Heart left ventricle (tissue), 16 donors: Measurements from ENCODE around the gene FAM180A. TPM values are rescaled to one million over a fixed set of nuclear protein-coding genes. Genes with fewer than 3 reads are reported as not detected.

Experiments used
- ATAC-seq, 4 donors: fragments of 200-7000 bp; cut with Tn5 transposase; one replicate each; pipeline ENCODE4 v1.9.1; 2020 to 2022; ENCODE audit warnings: moderate library complexity in 4 of 4, mild to moderate bottlenecking in 3 of 4, moderate number of reproducible peaks in 1 of 4
- DNase-seq, 5 donors: peaks; one replicate each; pipeline ENCODE4 v3.0.0-alpha.2; 2020
- H3K27ac ChIP-seq, 12 donors: fragments of 200-600 bp; sonication (generic) in 4 of 12; one replicate each; pipeline versions ENCODE4 v1.5.0 to v1.8.0; 2016 to 2022; ENCODE audit warnings: mild to moderate bottlenecking in 2 of 12
- H3K27me3 ChIP-seq, 9 donors: fragments of 200-600 bp; sonication (generic) in 2 of 9; one replicate each; pipeline versions ENCODE4 v1.5.1 to v1.8.0; 2016 to 2022; ENCODE audit warnings: mild to moderate bottlenecking in 3 of 9
- H3K36me3 ChIP-seq, 9 donors: fragments of 200-600 bp; sonication (generic) in 2 of 9; one replicate each; pipeline versions ENCODE4 v1.5.0 to v1.8.0; 2018 to 2022; ENCODE audit warnings: mild to moderate bottlenecking in 2 of 9
- H3K4me1 ChIP-seq, 12 donors: fragments of 200-600 bp; sonication (generic) in 4 of 12; one replicate each; pipeline versions ENCODE4 v1.5.0 to v1.8.0; 2016 to 2022; ENCODE audit warnings: mild to moderate bottlenecking in 3 of 12
- H3K4me3 ChIP-seq, 12 donors: fragments of 200-600 bp; sonication (generic) in 4 of 12; one replicate each; pipeline versions ENCODE4 v1.5.0 to v1.8.0; 2017 to 2022; ENCODE audit warnings: mild to moderate bottlenecking in 9 of 12, moderate library complexity in 4 of 12
- H3K9me3 ChIP-seq, 12 donors: fragments of 200-600 bp; sonication (generic) in 4 of 12; one replicate each; pipeline versions ENCODE4 v1.5.0 to v1.8.0; 2016 to 2022; ENCODE audit warnings: mild to moderate bottlenecking in 1 of 12
- POLR2A ChIP-seq, 2 donors: fragments of 450-650 bp; IDR thresholded peaks; one replicate each; pipeline ENCODE4 v1.6.1; 2017; ENCODE audit warnings: antibody characterized with exemption in 2 of 2, mild to moderate bottlenecking in 2 of 2, moderate library complexity in 2 of 2
- WGBS, 4 donors: extraction: QIAGEN DNeasy Blood & Tissue Kit in 2 of 4; methylation state at CpG; one replicate each; pipeline versions ENCODE4 v1.1.5 to v1.1.7; 2013 to 2018; 5-methylcytosine and 5-hydroxymethylcytosine counted together
- intact Hi-C, 10 donors: fragments of 100-400 bp; cut with DNase I; formaldehyde crosslinking; loops; one replicate each; pipeline versions ENCODE4 v1.11.1 to v1.14.2; 2022
- polyA plus RNA-seq, 2 donors: library from polyadenylated mRNA; stranded (reverse); fragments of 200-250 nt; gene quantifications; one replicate each; pipeline ENCODE4 v1.2.3, GENCODE V29; 2013
- total RNA-seq, 9 donors: library from RNA; depleted of rRNA in 2 of 9; stranded (reverse); fragments of >200 nt in 2 of 9; fragmentation: NEBNext Ultra II Directional in 3 of 9; extraction: Animal tissue kit (Norgen Biotek cat#: 25700) in 3 of 9; gene quantifications; one replicate each; pipeline versions ENCODE4 v1.1.0 to v1.2.4, GENCODE V29; 2016 to 2023
- TF ChIP-seq, protein P1 (sequence below), 12 donors: fragments of 200-600 bp; sonication (generic) in 4 of 12; IDR thresholded peaks; one replicate each; pipeline versions ENCODE4 v1.5.0 to v1.8.0; 2018 to 2022; ENCODE audit warnings: antibody characterized with exemption in 12 of 12, mild to moderate bottlenecking in 5 of 12
- donor health status: ischemic (EF 13 %, LVEDD 7.1; RV severe dilation, severe dysfunction).
- donor health status: healthy with polysubstance abuse.
- donor health status: DM: no; HTN: yes; CAD: no.
- donor health status: DM: no; HTN: no; CAD: no.
- donor health status: ischemic (EF 25% LVEDD 6.9; RV normal size, moderate dysfunction).
- donor health status: ischemic (EF 25% LVEDD 5.7; RV mildly dilated, moderate dysfunction).
- donor health status: healthy.
- donor health status: DM: yes; HTN: yes; CAD: no.
- donor health status: ischemic (EF 35%, LVEDD 5.7; RV mildly dilated, moderate dysfunction).
- donor health status: nonischemic (EF 11% LVEDD 7.7; RV severe dilation, severe dysfunction).
- donor health status: DM: yes; HTN: yes; CAD: no.
- donor health status: PGD.
- donor health status: ischemic (EF 29% LVEDD 5.4; RV normal size, mild dysfunction).
- donor health status: nonischemic (EF 23%, LVEDD 6.1; RV moderate dilation, normal function).

Gene FAM180A
- total and polyA plus RNA-seq, 11 donors: 7.9 to 63.5 (median 20.8) TPM

DNA sequence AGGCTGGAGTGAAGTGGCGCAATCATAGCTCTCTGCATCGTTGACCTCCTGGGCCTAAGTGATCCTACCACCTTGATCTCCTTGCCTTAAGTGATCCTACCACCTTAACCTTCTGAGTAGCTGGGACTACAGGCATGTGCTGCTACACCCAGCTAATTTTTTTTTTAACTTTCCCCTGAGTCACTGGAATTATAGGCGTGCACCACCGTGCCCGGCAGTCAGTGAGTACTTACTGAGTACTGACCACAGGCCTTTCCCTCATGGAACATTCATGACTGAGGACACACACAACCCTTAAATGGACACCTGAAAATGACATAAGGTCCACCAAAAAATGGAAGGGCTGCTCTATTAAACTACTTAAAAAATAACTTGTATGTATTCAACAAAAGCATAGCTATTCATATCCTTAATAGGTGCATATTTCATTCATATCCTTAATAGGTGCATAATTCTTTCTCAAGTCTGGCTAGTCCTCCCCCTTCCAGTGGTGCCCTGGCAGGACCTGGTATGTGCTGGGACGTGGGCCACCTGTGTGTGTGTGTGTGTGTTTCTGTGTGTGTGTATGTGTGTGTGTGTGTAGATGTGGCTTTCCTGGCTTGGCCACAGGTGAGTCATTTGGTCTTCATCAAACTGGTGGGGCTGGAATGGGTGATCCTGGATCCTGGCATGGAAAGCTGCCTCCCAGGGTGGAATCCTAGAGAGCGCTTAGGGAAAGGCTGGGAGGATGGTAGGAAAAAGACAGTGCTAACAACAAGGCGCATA is 3.5 kb downstream of the FAM180A start:
- TF ChIP-seq, protein P1, sequence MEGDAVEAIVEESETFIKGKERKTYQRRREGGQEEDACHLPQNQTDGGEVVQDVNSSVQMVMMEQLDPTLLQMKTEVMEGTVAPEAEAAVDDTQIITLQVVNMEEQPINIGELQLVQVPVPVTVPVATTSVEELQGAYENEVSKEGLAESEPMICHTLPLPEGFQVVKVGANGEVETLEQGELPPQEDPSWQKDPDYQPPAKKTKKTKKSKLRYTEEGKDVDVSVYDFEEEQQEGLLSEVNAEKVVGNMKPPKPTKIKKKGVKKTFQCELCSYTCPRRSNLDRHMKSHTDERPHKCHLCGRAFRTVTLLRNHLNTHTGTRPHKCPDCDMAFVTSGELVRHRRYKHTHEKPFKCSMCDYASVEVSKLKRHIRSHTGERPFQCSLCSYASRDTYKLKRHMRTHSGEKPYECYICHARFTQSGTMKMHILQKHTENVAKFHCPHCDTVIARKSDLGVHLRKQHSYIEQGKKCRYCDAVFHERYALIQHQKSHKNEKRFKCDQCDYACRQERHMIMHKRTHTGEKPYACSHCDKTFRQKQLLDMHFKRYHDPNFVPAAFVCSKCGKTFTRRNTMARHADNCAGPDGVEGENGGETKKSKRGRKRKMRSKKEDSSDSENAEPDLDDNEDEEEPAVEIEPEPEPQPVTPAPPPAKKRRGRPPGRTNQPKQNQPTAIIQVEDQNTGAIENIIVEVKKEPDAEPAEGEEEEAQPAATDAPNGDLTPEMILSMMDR (IDR thresholded peaks at IDR 0.05): no peak
- TF ChIP-seq POLR2A (IDR thresholded peaks at IDR 0.05): no peak
- Histone ChIP-seq H3K27me3 (no peaks in the 10 kb centered on the region), H3K36me3 (peaks cover 0 to 8% (median 0%) of the 10 kb centered on the region in 9 donors), H3K27ac (peak overlapping the region in 10 of 12 donors; percentile 51 to 89 (median 70)), H3K9me3 (no peaks in the 10 kb centered on the region), H3K4me1 (peaks cover 3 to 59% (median 22%) of the 10 kb centered on the region in 12 donors), H3K4me3 (peak overlapping the region in 3 of 12 donors; percentile 1 to 33 (median 23))
- intact Hi-C loops: loop anchor here in 1 of 10 donors (5.0 kb wide), 2 partner anchors 53 to 73 kb away; no protein-coding TSS in a partner anchor
- 69 to 78% (median 76%) methylated on average over 8 of the region's 8 CpGs for WGBS, 4 donors
- ATAC-seq (peak in 1 of 4 donors; percentile 24), DNase-seq (no peak)

DNA sequence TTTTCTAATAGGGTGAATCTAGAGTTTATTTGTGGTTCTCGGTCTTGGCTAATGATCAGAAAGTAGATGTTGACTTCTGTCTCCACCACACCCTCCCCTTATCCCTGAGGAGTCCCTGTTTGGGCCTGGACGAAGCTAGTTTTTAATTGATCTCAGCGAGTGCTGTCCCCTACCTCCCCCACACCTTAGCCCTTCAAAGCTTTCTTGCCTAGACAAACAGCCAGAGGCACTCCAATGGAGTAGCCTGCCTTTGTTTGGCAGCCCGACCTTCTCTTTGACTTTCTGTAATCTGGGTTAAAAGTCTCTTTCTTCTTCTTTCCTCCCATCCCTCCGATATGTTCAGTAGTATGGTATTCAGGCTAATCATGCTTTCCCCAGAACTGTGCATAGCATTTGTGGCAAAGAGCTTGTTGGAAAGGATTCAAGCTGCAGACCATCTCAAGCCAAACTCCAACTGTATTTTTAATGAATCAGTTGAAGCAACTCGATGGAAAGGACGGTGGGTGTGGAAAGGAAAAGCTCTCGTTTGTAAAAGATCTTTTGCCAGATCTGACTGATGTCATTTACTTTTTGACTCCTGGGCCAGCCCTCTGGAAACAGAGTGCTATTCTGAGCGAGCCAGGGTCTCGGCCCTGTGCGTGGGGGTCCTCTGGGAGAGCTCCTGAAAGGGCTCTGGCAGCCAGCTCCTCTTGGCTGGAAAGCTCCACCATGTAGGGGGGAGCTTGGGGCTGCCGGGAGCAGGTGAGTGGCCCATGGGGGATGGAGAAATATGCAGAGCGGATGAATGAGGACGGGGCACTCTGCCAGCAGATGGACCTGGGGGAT is 4.5 kb downstream of the FAM180A start:
- intact Hi-C loops: no loop called here

DNA sequence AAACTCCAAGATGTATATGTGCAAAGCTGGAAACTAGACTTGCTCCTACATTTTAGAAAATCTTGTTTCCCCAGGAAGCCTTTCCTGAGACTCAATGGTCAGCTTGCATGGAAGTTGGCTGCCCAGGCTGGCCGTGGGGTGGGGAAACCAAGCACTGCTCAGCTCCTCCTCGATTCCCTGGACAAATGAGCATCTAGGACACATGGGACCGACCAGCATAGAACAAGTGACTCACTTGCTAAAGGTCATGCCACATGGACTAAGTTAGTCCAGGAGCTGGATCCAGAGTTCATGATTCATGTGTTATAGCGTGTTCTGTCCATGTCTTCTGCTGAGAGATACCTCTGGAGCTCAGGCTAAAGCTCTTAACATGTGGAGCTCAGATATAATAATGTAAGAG is 6.2 kb downstream of the FAM180A start:
- Histone ChIP-seq H3K4me1 (peaks cover 3 to 76% (median 23%) of the 10 kb centered on the region in 12 donors), H3K27me3 (no peaks in the 10 kb centered on the region), H3K36me3 (peaks cover 0 to 8% (median 0%) of the 10 kb centered on the region in 9 donors), H3K27ac (peak overlapping the region in 7 of 12 donors; percentile 29 to 89 (median 67)), H3K9me3 (no peaks in the 10 kb centered on the region), H3K4me3 (no peak overlapping the region)
- 72 to 94% (median 87%) methylated on average over 3 to 4 of the region's 4 CpGs for WGBS, 4 donors
- DNase-seq (no peak), ATAC-seq (peak in 2 of 4 donors; percentile 25 to 32)
- intact Hi-C loops: no loop called here
- TF ChIP-seq, protein P1 (IDR thresholded peaks at IDR 0.05): no peak
- TF ChIP-seq POLR2A (IDR thresholded peaks at IDR 0.05): no peak

More for the DNA sequence above, 4.5 kb downstream of the FAM180A start:
- peak in 2 of 5 donors; percentile 35 to 38 for DNase-seq
- Histone ChIP-seq H3K9me3 (no peaks in the 10 kb centered on the region), H3K4me1 (peaks cover 3 to 63% (median 23%) of the 10 kb centered on the region in 12 donors), H3K36me3 (peaks cover 0 to 8% (median 0%) of the 10 kb centered on the region in 9 donors), H3K27ac (peak overlapping the region in 11 of 12 donors; percentile 2 to 89 (median 68)), H3K27me3 (no peaks in the 10 kb centered on the region), H3K4me3 (peak overlapping the region in 4 of 12 donors; percentile 1 to 33 (median 18))
- no peak for TF ChIP-seq POLR2A (IDR thresholded peaks at IDR 0.05)
- TF ChIP-seq, protein P1 (IDR thresholded peaks at IDR 0.05): no peak
- peak in 3 of 4 donors; percentile 4 to 26 (median 7) for ATAC-seq
- WGBS, 4 donors: 19 to 33% (median 24%) methylated on average over 14 of the region's 14 CpGs
